GM19328 (cell line): ENCODE results near the gene MAP3K9.

Experiments
- ATAC-seq: cut with Tn5 transposase; IDR thresholded peaks from one replicate; pipeline ENCODE4 v1.9.1; 2021; ENCODE audit warnings: mild to moderate bottlenecking, moderate library complexity; ENCODE audit not compliant: unreplicated experiment

MAP3K9 gene

DNA sequence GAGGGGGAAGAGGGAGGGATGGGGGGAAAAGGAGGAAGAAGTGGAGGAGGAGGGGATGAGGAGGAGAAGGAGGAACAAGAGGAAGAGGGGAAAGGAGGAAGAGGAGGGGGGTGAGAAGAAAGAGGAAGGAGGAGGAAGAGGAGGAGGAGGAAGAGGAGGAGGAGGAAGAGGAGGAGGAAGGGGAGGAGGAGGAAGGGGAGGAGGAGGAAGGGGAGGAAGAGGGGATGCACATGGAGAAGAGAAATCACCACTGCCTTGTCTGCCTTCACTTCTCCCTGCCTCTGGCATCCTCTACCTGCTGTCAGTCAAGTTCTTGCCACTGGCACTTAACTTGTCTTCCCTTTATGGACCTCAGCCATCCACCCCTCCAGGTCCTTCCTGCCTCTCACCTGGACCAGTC, 107.7 kb downstream of the MAP3K9 start:
- ATAC-seq = no peak

DNA sequence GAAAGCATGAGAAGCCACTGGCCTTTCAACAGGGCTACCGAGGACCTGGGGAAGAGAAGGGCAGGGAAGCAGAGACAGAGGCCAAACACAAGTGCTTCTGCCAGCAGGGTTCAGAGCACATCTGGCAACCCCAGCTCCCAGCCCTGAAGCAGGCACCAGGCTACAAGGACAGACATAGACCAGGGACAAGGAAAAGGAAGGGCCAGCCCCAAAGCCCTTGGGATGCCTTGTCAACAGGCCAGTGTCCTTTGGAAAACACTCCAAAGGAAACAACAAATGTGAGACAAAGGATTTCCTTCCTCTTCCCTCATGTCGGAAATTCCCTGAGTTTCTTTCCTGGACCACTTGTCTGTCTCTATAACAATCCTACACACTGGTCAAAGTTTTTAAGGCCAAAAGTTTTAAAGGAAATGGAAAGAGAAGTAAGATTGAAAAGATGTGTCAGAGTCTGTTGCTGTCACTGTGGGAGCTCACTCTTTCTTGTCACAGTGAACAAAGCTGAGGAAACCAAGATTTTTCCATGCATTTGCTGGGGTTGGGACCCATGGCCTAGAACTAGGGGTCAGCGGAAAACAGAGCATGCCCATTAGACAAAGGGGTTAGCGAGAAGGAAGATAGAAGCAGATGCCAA, 108.2 kb downstream of the MAP3K9 start:
- no peak for ATAC-seq

DNA sequence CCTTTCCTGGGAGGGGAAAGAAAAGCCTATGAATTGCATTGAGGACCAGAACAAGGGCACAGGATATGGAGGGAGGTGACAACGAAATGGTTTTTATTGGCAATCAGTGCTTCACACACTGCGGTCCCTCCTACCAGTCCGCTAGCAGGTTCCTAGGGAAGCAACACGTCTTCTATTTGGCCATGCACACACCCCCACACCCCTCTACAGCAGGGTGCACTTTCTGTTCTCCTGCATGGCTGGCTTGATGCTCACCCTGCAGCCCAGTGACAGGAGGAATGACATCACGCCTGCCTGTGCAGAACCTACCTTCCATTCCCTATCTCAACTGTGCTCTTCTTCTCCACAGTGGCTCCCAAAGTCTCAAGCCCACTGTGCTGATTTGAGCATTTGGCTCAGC, 109.7 kb downstream of the MAP3K9 start:
- no peak for ATAC-seq

DNA sequence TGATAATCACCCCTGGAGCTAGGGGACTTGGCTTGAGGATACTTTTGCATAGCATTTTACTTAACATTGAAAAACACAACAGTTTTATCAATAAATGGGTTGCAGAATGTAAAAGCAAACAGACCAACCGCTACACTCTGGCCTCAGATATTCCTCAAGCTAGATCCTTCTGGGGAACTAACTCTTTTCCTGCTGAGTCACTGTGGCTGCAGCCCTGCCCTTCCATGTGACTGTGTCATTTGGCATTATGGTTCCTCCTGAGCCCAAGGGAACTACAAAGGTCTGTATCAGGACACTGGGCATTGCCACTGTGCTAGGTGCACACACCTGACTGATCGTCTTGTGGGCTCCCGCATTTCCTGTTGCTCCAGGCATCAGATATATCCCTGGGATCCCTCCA, 111.0 kb downstream of the MAP3K9 start:
- ATAC-seq = no peak

DNA sequence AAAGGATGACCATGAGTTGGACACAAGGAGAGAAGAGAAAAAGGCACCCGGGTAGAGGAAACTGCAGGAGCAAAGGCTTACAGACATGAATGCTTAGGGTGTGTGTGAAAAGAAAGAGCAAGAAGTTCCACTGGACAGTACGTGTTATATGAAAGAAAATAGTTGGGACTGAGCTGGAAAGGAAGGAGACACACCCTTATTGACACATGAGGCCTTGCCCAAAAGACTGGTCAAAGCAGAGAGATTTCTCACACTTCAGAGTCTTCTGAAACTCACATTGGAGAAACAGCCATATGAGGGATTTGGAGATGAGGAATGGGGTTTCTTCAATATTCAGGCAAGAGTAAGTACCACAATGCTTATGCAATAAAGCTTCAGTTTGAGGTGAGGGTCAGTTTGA, 111.6 kb downstream of the MAP3K9 start:
- ATAC-seq = no peak

DNA sequence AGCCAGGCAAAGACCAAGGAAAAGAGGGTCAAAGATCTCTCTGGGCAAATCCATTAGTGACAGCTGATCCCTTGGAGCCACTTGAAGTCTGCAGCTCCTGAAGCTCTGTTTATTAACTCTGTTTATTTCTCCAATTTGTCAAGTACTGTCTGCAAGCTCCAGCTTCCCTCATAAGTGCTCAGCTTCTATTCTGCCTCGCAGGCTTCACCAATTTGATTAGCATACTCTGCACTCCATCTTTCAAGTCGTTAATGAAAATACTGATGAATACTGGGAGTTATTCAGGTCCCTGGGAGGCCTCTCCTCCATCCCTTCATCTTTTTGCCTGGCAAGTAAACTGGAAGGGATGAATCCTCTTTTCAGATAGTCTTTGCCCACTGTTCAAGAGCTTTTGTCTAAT, 113.3 kb downstream of the MAP3K9 start:
- ATAC-seq = no peak

DNA sequence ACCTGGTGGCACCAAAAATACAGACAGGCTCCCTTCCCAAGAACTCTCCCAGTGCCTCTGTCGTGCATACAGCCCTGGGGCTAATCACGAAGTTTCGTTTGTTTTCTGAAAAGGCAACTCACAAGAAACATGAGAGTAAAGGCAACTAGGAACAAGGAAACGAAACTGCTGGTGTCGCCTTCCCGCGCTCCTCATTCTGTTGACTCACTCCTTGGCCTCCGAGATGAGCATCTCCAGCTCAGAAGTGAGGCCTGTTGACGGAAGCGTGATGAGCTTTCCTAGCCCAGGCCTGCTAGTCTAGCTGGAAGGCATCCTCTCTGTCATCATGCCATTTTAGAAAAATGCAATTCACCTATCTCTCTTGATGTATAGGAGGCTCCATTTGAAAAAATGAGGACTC, 117.1 kb downstream of the MAP3K9 start:
- ATAC-seq = no peak

DNA sequence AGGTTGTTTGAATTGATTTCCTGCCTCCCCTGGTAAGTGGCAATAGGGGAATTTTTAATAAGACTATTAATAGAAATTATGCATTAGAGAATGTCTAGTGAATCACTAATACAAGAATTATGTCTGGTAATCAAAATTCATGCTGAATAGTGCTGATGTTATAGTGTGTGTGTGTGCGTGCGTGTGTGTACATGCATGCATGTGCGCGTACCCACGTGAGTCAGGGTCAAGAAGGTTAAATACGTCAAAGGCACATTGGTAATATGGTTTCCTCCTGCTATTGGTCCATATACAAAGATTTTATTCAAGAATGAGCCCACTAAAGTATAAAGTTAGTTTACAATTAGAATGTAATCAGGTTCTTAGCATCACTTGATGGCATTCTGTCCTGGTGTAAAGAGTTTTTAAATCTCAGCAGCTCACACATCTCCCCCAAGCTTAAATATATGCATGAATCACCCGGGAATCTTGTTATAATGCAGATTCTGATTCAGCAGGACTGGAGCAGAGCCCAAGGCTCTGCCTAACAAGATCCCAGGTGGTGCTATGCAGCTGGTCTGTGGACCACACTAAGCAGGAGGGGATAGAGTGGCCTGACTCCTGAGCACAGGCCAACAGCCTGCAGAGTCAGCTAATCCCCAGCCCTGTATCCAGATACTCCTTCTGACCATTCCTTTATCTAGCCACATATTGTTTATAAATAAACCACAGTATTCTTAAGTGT, 123.7 kb downstream of the MAP3K9 start:
- ATAC-seq = no peak

DNA sequence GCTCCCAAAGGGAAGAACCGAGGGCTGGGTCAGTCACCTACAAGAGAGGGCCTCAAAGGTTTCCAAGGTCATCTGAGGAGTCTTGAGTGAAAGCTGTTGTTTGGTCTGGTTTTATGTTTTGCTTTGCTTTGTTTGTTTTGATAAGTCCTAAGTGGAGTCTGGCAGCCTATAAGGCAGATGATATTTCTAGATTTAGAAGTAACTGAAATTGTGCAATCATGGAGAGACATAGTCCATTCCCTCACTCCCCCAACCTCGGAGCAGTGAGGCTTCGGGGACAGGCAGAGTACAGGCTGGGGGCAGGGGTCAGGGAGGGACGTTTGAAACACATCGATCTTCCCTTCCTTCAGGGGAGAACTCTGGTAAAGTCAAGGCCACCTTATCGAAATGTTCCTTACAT, 125.3 kb downstream of the MAP3K9 start:
- no peak for ATAC-seq

DNA sequence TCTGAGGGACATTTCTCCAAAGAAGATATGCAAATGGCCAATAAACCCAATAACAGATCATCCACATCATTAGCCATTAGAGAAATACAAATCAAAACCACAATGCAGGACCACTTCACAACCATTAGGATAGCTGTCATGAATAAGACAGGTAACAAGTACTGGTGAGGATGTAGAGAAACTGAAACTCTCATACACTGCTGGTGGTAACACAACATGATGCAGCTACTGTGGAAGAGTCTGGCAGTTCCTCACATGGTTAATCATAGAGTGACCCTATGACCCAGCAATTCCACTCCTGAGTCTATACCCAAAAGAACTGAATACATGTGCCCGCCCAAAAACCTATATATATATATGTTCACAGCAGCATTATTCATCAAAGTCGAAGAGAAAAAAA, 128.6 kb downstream of the MAP3K9 start:
- ATAC-seq = no peak

DNA sequence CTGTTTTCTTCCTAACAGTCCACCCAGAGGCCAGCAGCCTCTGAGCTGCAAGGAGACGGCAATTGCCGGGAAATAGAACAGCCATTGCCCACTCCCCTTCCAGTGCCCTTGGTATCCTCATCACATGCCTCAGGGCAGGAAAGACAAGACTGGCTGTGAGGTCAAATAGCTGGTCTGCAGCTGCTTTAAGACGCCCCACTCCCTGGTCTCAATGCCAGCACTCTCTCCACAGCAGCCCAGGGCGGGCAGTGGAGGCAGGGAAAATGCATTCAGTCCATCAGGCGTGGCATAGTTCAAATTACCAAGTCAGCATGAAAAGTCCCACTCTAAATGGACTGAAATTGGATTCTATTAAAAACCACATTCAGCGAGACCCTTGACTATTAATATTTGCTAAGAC, 132.0 kb downstream of the MAP3K9 start:
- no peak for ATAC-seq
